HG03060 (cell line): ENCODE results near the gene FBXL19.

Experiments
- ATAC-seq: cut with Tn5 transposase; IDR thresholded peaks from one replicate; pipeline ENCODE4 v1.9.1; 2021; ENCODE audit warnings: low read depth, moderate number of reproducible peaks; ENCODE audit not compliant: unreplicated experiment

Gene FBXL19

GRCh38 chr16:30961384-30961783, 38.0 kb downstream of the FBXL19 start:
- no peak for ATAC-seq

GRCh38 chr16:30963925-30964511, 40.6 kb downstream of the FBXL19 start:
- no peak for ATAC-seq

- no peak for ATAC-seq
Observed at GRCh38 chr16:30964574-30965226, 41.3 kb downstream of the FBXL19 start.

GRCh38 chr16:30965436-30965835, 42.1 kb downstream of the FBXL19 start:
- no peak for ATAC-seq

- ATAC-seq: no peak
Observed at GRCh38 chr16:30966033-30966619, 42.8 kb downstream of the FBXL19 start.

- ATAC-seq: no peak
Observed at GRCh38 chr16:30967795-30968194, 44.4 kb downstream of the FBXL19 start.

- no peak for ATAC-seq
Observed at GRCh38 chr16:30969246-30969842, 46.0 kb downstream of the FBXL19 start.

- ATAC-seq: no peak
Observed at GRCh38 chr16:30971298-30971697, 47.9 kb downstream of the FBXL19 start.

GRCh38 chr16:30972872-30973271, 49.5 kb downstream of the FBXL19 start:
- no peak for ATAC-seq

- ATAC-seq: no peak
Observed at GRCh38 chr16:30974348-30974747, 51.0 kb downstream of the FBXL19 start.

- ATAC-seq: no peak
Observed at GRCh38 chr16:30976486-30976885, 53.1 kb downstream of the FBXL19 start.

- no peak for ATAC-seq
Observed at GRCh38 chr16:30977502-30977901, 54.1 kb downstream of the FBXL19 start.

GRCh38 chr16:30979170-30980022, 56.0 kb downstream of the FBXL19 start:
- ATAC-seq: no peak

GRCh38 chr16:30980023-30980371, 56.6 kb downstream of the FBXL19 start:
- no peak for ATAC-seq

- ATAC-seq: no peak
Observed at GRCh38 chr16:30980434-30980833, 57.1 kb downstream of the FBXL19 start.

GRCh38 chr16:30980959-30981358, 57.6 kb downstream of the FBXL19 start:
- no peak for ATAC-seq

- ATAC-seq: no peak
Observed at GRCh38 chr16:30982548-30983288, 59.3 kb downstream of the FBXL19 start.

GRCh38 chr16:30983289-30983889, 60.0 kb downstream of the FBXL19 start:
- no peak for ATAC-seq

- no peak for ATAC-seq
Observed at GRCh38 chr16:30983898-30984610, 60.7 kb downstream of the FBXL19 start.
